ENCODE results near the gene CASP4.
"Not testable (repeated sequence)": the region's sequence is repeated elsewhere in the genome, so short reads cannot be mapped to it uniquely, and the experiment has no call there.

Gene CASP4

GRCh38 chr11:104968355-104968855 lies at the start of gene CASP4:
Gene CASP4 (minus strand): TSS chr11:104968574. CDS start chr11:104968525, 49 bp downstream.
- DNase-seq = no peak

- no peak for DNase-seq
These were observed 39.1 kb upstream of the CASP4 start for GRCh38 chr11:105007463-105007862.

GRCh38 chr11:105005451-105005845 lies 37.1 kb upstream of the CASP4 start:
- no peak for DNase-seq

GRCh38 chr11:105004021-105004420 lies 35.6 kb upstream of the CASP4 start:
- no peak for DNase-seq

- DNase-seq = no peak
These were observed 34.8 kb upstream of the CASP4 start for GRCh38 chr11:105003151-105003550.

GRCh38 chr11:105000797-105001196 lies 32.4 kb upstream of the CASP4 start:
- peak; percentile 55 for DNase-seq

- no peak for DNase-seq
These were observed 31.8 kb upstream of the CASP4 start for GRCh38 chr11:105000167-105000566.

- no peak for DNase-seq
These were observed 31.3 kb upstream of the CASP4 start for GRCh38 chr11:104999721-105000120.

- no peak for DNase-seq
These were observed 28.9 kb upstream of the CASP4 start for GRCh38 chr11:104997288-104997687.

GRCh38 chr11:104995001-104995408 lies 26.6 kb upstream of the CASP4 start:
- DNase-seq = no peak

GRCh38 chr11:104992781-104993180 lies 24.4 kb upstream of the CASP4 start:
- no peak for DNase-seq

GRCh38 chr11:104991994-104992393 lies 23.6 kb upstream of the CASP4 start:
- no peak for DNase-seq

- DNase-seq = no peak
These were observed 16.4 kb upstream of the CASP4 start for GRCh38 chr11:104984808-104985207.

GRCh38 chr11:104979839-104980238 lies 11.5 kb upstream of the CASP4 start:
- DNase-seq = no peak

- no peak for DNase-seq
These were observed 5.2 kb upstream of the CASP4 start for GRCh38 chr11:104973616-104974015.

- DNase-seq = not testable (repeated sequence)
These were observed 4.5 kb upstream of the CASP4 start for GRCh38 chr11:104972924-104973323.

- no peak for DNase-seq
These were observed 2.4 kb upstream of the CASP4 start for GRCh38 chr11:104970756-104971155.

GRCh38 chr11:104968856-104969776 lies 742 bp upstream of the CASP4 start:
- no peak for DNase-seq

GRCh38 chr11:104967534-104968354 lies 630 bp downstream of the CASP4 start:
- no peak for DNase-seq

- DNase-seq = no peak
These were observed 2.6 kb downstream of the CASP4 start for GRCh38 chr11:104965735-104966134.

- DNase-seq = no peak
These were observed 4.1 kb downstream of the CASP4 start for GRCh38 chr11:104964247-104964646.

GRCh38 chr11:104962852-104963251 lies 5.5 kb downstream of the CASP4 start:
- DNase-seq = no peak

GRCh38 chr11:104957280-104957679 lies 11.1 kb downstream of the CASP4 start:
- DNase-seq = no peak

GRCh38 chr11:104956528-104956927 lies 11.8 kb downstream of the CASP4 start:
- DNase-seq = no peak

Measured in activated T-cell treated with anti-CD3 and anti-CD28 coated beads, Interleukin-2, amount 50 U/mL, for 1 hour (primary cell).